Keratinocyte (primary cell): ENCODE results near the gene MIGA1. TPM values are rescaled to one million over a fixed set of nuclear protein-coding genes. Genes with fewer than 3 reads are reported as not detected.
A peak's percentile ranks its signal among the peaks of the same experiment; 100 is the strongest.

Source experiments
- DNase-seq: peaks from one replicate; pipeline ENCODE4 v3.0.0-alpha.2; 2011; ENCODE audit warnings: low read depth, missing footprints, low spot score
- FAIRE-seq: peaks from 2 replicates; lab custom pipeline; 2011; peaks lifted over from hg19 to GRCh38; lab: Jason Lieb, UNC
- H2AFZ ChIP-seq: 2 replicates; pipeline ENCODE4 v1.6.0; 2012; ENCODE audit warnings: low read length, control low read depth, inconsistent platforms; ENCODE audit not compliant: control insufficient read depth
- H3K27ac ChIP-seq: 2 replicates; pipeline ENCODE4 v1.5.1; 2011; ENCODE audit warnings: low read length; ENCODE audit not compliant: control insufficient read depth, insufficient read depth
- H3K27me3 ChIP-seq: 3 replicates; pipeline ENCODE4 v1.6.0; 2011; ENCODE audit warnings: low read length; ENCODE audit not compliant: control insufficient read depth, insufficient read depth; ENCODE audit errors: extremely low read depth
- H3K36me3 ChIP-seq, 2 experiments: 2 replicates in 1 of 2; 3 replicates in 1 of 2; pipeline ENCODE4 v1.5.1; 2011; ENCODE audit warnings: low read length in 2 of 2, mild to moderate bottlenecking in 1 of 2; ENCODE audit not compliant: control insufficient read depth in 2 of 2, insufficient read depth in 2 of 2; ENCODE audit errors: extremely low read depth in 1 of 2
- H3K4me1 ChIP-seq: 3 replicates; pipeline ENCODE4 v1.5.1; 2011; ENCODE audit warnings: low read length; ENCODE audit not compliant: control insufficient read depth, insufficient read depth; ENCODE audit errors: extremely low read depth
- H3K4me2 ChIP-seq: 3 replicates; pipeline ENCODE4 v1.6.0; 2011; ENCODE audit warnings: low read depth, low read length; ENCODE audit not compliant: control insufficient read depth, insufficient read depth; ENCODE audit errors: extremely low read depth
- H3K4me3 ChIP-seq, 3 experiments: fragments of 200-600 bp in 1 of 3; sonication (generic) in 1 of 3; 2 replicates in 2 of 3; 3 replicates in 1 of 3; pipeline ENCODE4 v1.5.1; 2011 to 2016; ENCODE audit warnings: low read length in 3 of 3, mild to moderate bottlenecking in 3 of 3, control low read depth in 2 of 3, inconsistent platforms in 1 of 3, low read depth in 1 of 3, mixed read lengths in 1 of 3, mixed run types in 1 of 3, moderate library complexity in 1 of 3; ENCODE audit not compliant: control insufficient read depth in 2 of 3, insufficient read depth in 2 of 3; ENCODE audit errors: extremely low read depth in 1 of 3
- H3K79me2 ChIP-seq: 2 replicates; pipeline ENCODE4 v1.6.0; 2012; ENCODE audit warnings: low read length; ENCODE audit not compliant: control insufficient read depth, insufficient read depth
- H3K9ac ChIP-seq: 3 replicates; pipeline ENCODE4 v1.6.0; 2011; ENCODE audit warnings: low read length; ENCODE audit not compliant: control insufficient read depth, insufficient read depth; ENCODE audit errors: extremely low read depth
- H3K9me1 ChIP-seq: 3 replicates; pipeline ENCODE4 v1.6.0; 2011; ENCODE audit warnings: low read length; ENCODE audit not compliant: control insufficient read depth, insufficient read depth; ENCODE audit errors: extremely low read depth
- H3K9me3 ChIP-seq: 2 replicates; pipeline ENCODE4 v1.5.1; 2012; ENCODE audit warnings: low read depth, low read length; ENCODE audit not compliant: control insufficient read depth
- H4K20me1 ChIP-seq: 3 replicates; pipeline ENCODE4 v1.6.0; 2011; ENCODE audit warnings: low read length; ENCODE audit not compliant: control insufficient read depth, insufficient read depth; ENCODE audit errors: extremely low read depth
- CTCF ChIP-seq, 3 experiments: IDR thresholded peaks in 1 of 3; conservative IDR thresholded peaks in 1 of 3; optimal IDR thresholded peaks in 1 of 3; 2 replicates in 2 of 3; 3 replicates in 1 of 3; pipeline versions ENCODE3 to v1.5.1; 2011; ENCODE audit warnings: low read length in 3 of 3, mild to moderate bottlenecking in 3 of 3, moderate library complexity in 2 of 3, control low read depth in 1 of 3, inconsistent platforms in 1 of 3; ENCODE audit not compliant: insufficient read depth in 2 of 3; ENCODE audit errors: extremely low read depth in 1 of 3
- EZH2 ChIP-seq: IDR thresholded peaks from one replicate; pipeline ENCODE4 v1.6.1; 2012; ENCODE audit warnings: inconsistent platforms, mild to moderate bottlenecking, low read length, moderate library complexity
- dilution Hi-C: fragments of 300-500 bp; cut with MboI; formaldehyde crosslinking; loops from one replicate; pipeline ENCODE4 v1.7.0; 2020; ENCODE audit warnings: low sequenced_read_pairs; ENCODE audit not compliant: extremely low pct_ligation_motif_present
- polyA plus RNA-seq, 5 experiments: library from polyadenylated mRNA; depleted of rRNA in 3 of 5; stranded (reverse) in 3 of 5; stranded (forward) in 1 of 5; unstranded in 1 of 5; fragments of >200 nt; gene quantifications; 1 replicate in 1 of 5; 2 replicates in 3 of 5; 3 replicates in 1 of 5; pipeline versions ENCODE4 v1.2.1 to v1.2.3, GENCODE V29; 2011 to 2012; ENCODE audit warnings: missing spikeins in 2 of 5, low read depth in 1 of 5, low replicate concordance in 1 of 5

MIGA1 gene
- polyA plus RNA-seq, 1 donor (not counting 4 experiments of a cell fraction or from before 2014, with no cell fraction given): 8.5 TPM

GRCh38 chr1:77888081-77888780 is 108.8 kb downstream of the MIGA1 start, which contains the start of gene NEXN:
NEXN (plus strand) TSS chr1:77888624; CDS start chr1:77916107, 27,483 bp downstream.
- peaks cover 10% of the 10 kb centered on the region for H3K4me1 ChIP-seq
- DNase-seq (no peak), FAIRE-seq (no peak)
- H4K20me1 ChIP-seq: no peaks in the 10 kb centered on the region
- H3K36me3 ChIP-seq: no peaks in the 10 kb centered on the region
- TF ChIP-seq EZH2 (no peak), CTCF (optimal IDR thresholded peaks at IDR 0.05 in 1 of 3, IDR thresholded peaks at IDR 0.05 in 1 of 3, conservative IDR thresholded peaks at IDR 0.05 in 1 of 3; ENCODE audit: extremely low read depth in 1 of 3, insufficient read depth in 2 of 3, low read length in 3 of 3) (no peak)
- H3K4me3 ChIP-seq: peak within 1 kb of the TSS; percentile 75 to 82 (median 77)
- dilution Hi-C loops: no loop called here
- no peaks in the 10 kb centered on the region for H3K79me2 ChIP-seq
- no peaks in the 10 kb centered on the region for H3K9me3 ChIP-seq
- H3K9ac ChIP-seq: peak within 1 kb of the TSS; percentile 77
- peak within 1 kb of the TSS; percentile 93 for H2AFZ ChIP-seq
- peak within 1 kb of the TSS; percentile 68 for H3K27ac ChIP-seq
- peak within 1 kb of the TSS; percentile 92 for H3K4me2 ChIP-seq
- H3K27me3 ChIP-seq: no peaks in the 10 kb centered on the region
- no peaks in the 10 kb centered on the region for H3K9me1 ChIP-seq

- FAIRE-seq: peak; percentile 74
- Histone ChIP-seq H3K9me3 (no peaks in the 10 kb centered on the region), H3K27me3 (no peaks in the 10 kb centered on the region), H2AFZ (peak overlapping the region; percentile 93), H3K36me3 (no peaks in the 10 kb centered on the region), H3K27ac (peak overlapping the region; percentile 68), H3K79me2 (no peaks in the 10 kb centered on the region), H3K4me1 (peaks cover 10% of the 10 kb centered on the region), H3K9ac (peak overlapping the region; percentile 77), H3K4me3 (peak overlapping the region; percentile 75 to 82 (median 77)), H4K20me1 (no peaks in the 10 kb centered on the region), H3K9me1 (no peaks in the 10 kb centered on the region), H3K4me2 (peak overlapping the region; percentile 92)
- TF ChIP-seq CTCF (optimal IDR thresholded peaks at IDR 0.05 in 1 of 3, IDR thresholded peaks at IDR 0.05 in 1 of 3, conservative IDR thresholded peaks at IDR 0.05 in 1 of 3; ENCODE audit: extremely low read depth in 1 of 3, insufficient read depth in 2 of 3, low read length in 3 of 3) (no peak), EZH2 (no peak)
- dilution Hi-C loops: no loop called here
- no peak for DNase-seq
These were observed 109.6 kb downstream of the MIGA1 start for GRCh38 chr1:77888781-77889642.
